Nephron (organoid): ENCODE data around the gene KCNIP4.

Experiments used
- H3K27ac Mint-ChIP-seq, 3 experiments: 2 replicates each; pipeline ENCODE4 v1.8.0; 2020; ENCODE audit warnings: mixed read lengths in 3 of 3, mild to moderate bottlenecking in 2 of 3, moderate library complexity in 1 of 3
- H3K27me3 Mint-ChIP-seq: 2 replicates; pipeline ENCODE4 v1.8.0; 2021; ENCODE audit warnings: low read depth, mild to moderate bottlenecking, moderate library complexity, mixed read lengths
- H3K36me3 Mint-ChIP-seq: 2 replicates; pipeline ENCODE4 v1.8.0; 2020; ENCODE audit warnings: low read depth, mixed read lengths
- H3K4me1 Mint-ChIP-seq: 2 replicates; pipeline ENCODE4 v1.8.0; 2020; ENCODE audit warnings: mixed read lengths
- H3K4me3 Mint-ChIP-seq, 3 experiments: 2 replicates each; pipeline ENCODE4 v1.8.0; 2020; ENCODE audit warnings: mild to moderate bottlenecking in 3 of 3, mixed read lengths in 3 of 3, moderate library complexity in 2 of 3
- H3K9me3 Mint-ChIP-seq: 2 replicates; pipeline ENCODE4 v1.8.0; 2020; ENCODE audit warnings: mixed read lengths
- CTCF ChIP-seq, 3 experiments: fragments of 200-600 bp; sonication (generic); IDR thresholded peaks; one replicate each; pipeline ENCODE4 v1.5.0; 2021; ENCODE audit warnings: antibody characterized with exemption in 3 of 3; ENCODE audit not compliant: unreplicated experiment in 3 of 3

Gene KCNIP4

GRCh38 chr4:21962691-21963090 lies 14.1 kb upstream of the KCNIP4 start:
- no peak overlapping the region for H3K27ac Mint-ChIP-seq

GRCh38 chr4:21960793-21961192 lies 12.2 kb upstream of the KCNIP4 start:
- H3K27me3 Mint-ChIP-seq, result peaks cover 21% of the 10 kb centered on the region
- H3K9me3 Mint-ChIP-seq, result no peaks in the 10 kb centered on the region
- H3K4me3 Mint-ChIP-seq, result no peak overlapping the region

More at GRCh38 chr4:21962691-21963090, 14.1 kb upstream of the KCNIP4 start:
- TF ChIP-seq CTCF (IDR thresholded peaks at IDR 0.05; ENCODE audit: unreplicated experiment in 3 of 3), result no peak
- no peaks in the 10 kb centered on the region for H3K9me3 Mint-ChIP-seq
- H3K4me1 Mint-ChIP-seq, result no peaks in the 10 kb centered on the region
- H3K4me3 Mint-ChIP-seq, result no peak overlapping the region
- peaks cover 8% of the 10 kb centered on the region for H3K27me3 Mint-ChIP-seq
- H3K36me3 Mint-ChIP-seq, result no peaks in the 10 kb centered on the region

GRCh38 chr4:21954916-21955315 lies 6.3 kb upstream of the KCNIP4 start:
- H3K4me3 Mint-ChIP-seq, result no peak overlapping the region
- peaks cover 38% of the 10 kb centered on the region for H3K27me3 Mint-ChIP-seq
- no peak overlapping the region for H3K27ac Mint-ChIP-seq
- H3K4me1 Mint-ChIP-seq, result peaks cover 7% of the 10 kb centered on the region
- H3K9me3 Mint-ChIP-seq, result no peaks in the 10 kb centered on the region
- H3K36me3 Mint-ChIP-seq, result no peaks in the 10 kb centered on the region
- no peak for TF ChIP-seq CTCF (IDR thresholded peaks at IDR 0.05; ENCODE audit: unreplicated experiment in 3 of 3)

More at GRCh38 chr4:21960793-21961192, 12.2 kb upstream of the KCNIP4 start:
- Mint-ChIP-seq H3K27ac (no peak overlapping the region), H3K4me1 (no peaks in the 10 kb centered on the region), H3K36me3 (no peaks in the 10 kb centered on the region)
- TF ChIP-seq CTCF (IDR thresholded peaks at IDR 0.05; ENCODE audit: unreplicated experiment in 3 of 3), result no peak

- Mint-ChIP-seq H3K27ac (no peak overlapping the region), H3K27me3 (peaks cover 48% of the 10 kb centered on the region), H3K4me1 (peaks cover 7% of the 10 kb centered on the region), H3K4me3 (no peak overlapping the region), H3K36me3 (no peaks in the 10 kb centered on the region), H3K9me3 (no peaks in the 10 kb centered on the region)
- no peak for TF ChIP-seq CTCF (IDR thresholded peaks at IDR 0.05; ENCODE audit: unreplicated experiment in 3 of 3)
Observed at GRCh38 chr4:21953653-21954052, 5.1 kb upstream of the KCNIP4 start.

GRCh38 chr4:21952549-21952948 lies 4.0 kb upstream of the KCNIP4 start:
- TF ChIP-seq CTCF (IDR thresholded peaks at IDR 0.05; ENCODE audit: unreplicated experiment in 3 of 3), result no peak
- Mint-ChIP-seq H3K27me3 (peaks cover 55% of the 10 kb centered on the region), H3K36me3 (no peaks in the 10 kb centered on the region), H3K4me3 (no peak overlapping the region), H3K9me3 (no peaks in the 10 kb centered on the region), H3K27ac (no peak overlapping the region), H3K4me1 (peaks cover 13% of the 10 kb centered on the region)

GRCh38 chr4:21949073-21949457 lies 493 bp upstream of the KCNIP4 start:
- peaks cover 72% of the 10 kb centered on the region for H3K27me3 Mint-ChIP-seq
- no peaks in the 10 kb centered on the region for H3K36me3 Mint-ChIP-seq
- no peak overlapping the region for H3K27ac Mint-ChIP-seq
- peaks cover 6% of the 10 kb centered on the region for H3K4me1 Mint-ChIP-seq
- peak overlapping the region; percentile 51 to 63 (median 54) for H3K4me3 Mint-ChIP-seq
- H3K9me3 Mint-ChIP-seq, result no peaks in the 10 kb centered on the region
- no peak for TF ChIP-seq CTCF (IDR thresholded peaks at IDR 0.05; ENCODE audit: unreplicated experiment in 3 of 3)
